UCSD-AML1 (cell line): ENCODE data around the gene CSAD.
"Not testable (repeated sequence)": the region's sequence is repeated elsewhere in the genome, so short reads cannot be mapped to it uniquely, and the experiment has no call there.

Source experiments
- DNase-seq: peaks from one replicate; lab custom pipeline; 2025; ENCODE audit not compliant: unreplicated experiment; lab: John Stamatoyannopoulos, UW

CSAD gene

DNA sequence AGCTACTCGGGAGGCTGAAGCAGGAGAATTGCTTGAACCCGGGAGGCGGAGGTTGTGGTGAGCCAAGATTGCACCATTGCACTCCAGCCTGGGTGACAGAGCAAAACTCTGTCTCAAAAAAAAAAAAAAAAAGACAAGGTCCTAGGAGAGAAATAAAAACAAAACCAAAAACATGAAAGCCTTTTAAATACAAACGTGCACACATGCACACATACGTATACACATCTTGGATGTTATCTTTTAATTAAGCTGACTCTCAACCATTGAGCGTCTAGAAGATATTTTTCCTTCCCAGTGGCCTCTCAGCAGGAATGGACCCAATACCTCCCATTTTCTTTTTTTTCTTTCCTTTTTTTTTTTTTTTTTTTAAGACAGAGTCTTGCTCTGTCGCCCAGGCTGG lies 68.3 kb downstream of the CSAD start:
- not testable (repeated sequence) for DNase-seq
